Stimulated activated CD4-positive, alpha-beta T cell treated with anti-CD3 and anti-CD28 coated beads, Interleukin-2, amount 100 ng/mL, for 24 hours (primary cell): Measurements from ENCODE around the gene TMEM247.

ENCODE experiments used
- DNase-seq, 2 donors: peaks; one replicate each; pipeline ENCODE4 v3.0.0-alpha.2; 2020

Gene TMEM247

DNA sequence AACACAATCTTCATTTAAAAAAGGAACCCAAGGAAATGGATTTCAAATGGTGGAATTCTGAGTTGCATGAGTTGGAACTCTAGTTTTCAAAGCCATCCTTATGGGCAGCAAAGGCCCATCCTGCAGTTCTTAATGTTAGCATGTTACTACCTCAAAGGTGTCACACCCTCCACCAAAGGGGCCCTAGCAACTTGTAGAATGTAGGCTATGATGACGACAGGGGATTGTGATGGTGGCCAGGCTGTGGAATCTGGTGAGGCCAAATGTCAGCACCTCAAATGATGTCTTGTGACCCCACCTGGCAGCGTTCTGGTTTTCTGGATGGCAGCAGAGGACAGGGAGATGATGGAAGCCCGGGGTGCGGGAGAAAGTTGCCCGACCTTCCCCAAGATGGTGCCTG is at the start of gene TMEM247:
Gene TMEM247, plus strand, starts transcription at position 301 of the 400 bp plus-strand sequence.
- DNase-seq, result no peak

DNA sequence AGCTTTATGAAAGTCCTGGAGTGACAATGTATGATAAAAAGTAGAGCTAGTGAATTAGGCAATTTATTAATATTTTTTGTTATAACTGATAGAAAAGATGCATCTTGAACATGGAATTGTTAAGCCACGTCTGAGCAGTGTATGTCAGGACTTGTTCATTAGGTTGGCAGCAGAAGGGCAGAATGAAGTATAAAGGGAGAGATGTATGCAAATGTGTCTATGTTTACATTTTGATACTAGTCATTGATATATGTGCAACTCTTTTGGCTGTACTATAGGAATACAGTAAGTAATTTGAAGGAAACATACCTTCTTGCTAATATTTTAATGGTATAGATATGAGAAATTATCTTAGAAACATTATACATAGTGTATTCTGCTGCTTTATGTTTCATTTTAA is 49.0 kb upstream of the TMEM247 start:
- DNase-seq, result no peak

DNA sequence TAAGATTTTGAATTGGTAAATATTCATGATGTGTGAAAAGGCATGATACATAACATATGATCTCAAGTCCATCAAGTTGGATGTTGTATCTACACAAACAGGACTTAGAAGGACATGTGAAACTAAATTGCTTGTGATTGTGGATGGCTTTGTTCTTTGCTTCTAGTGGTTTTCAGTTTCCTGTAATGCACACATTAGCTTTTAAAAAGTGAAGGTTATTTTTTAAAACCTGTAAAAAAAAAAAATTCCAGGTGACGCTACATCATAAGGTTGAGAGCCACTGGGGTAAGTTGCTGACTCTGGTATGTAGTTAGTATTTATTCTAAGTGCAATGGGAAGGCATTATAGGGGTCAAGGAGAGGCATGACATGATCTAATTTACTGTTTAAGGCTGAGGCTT is 48.4 kb upstream of the TMEM247 start:
- no peak for DNase-seq

DNA sequence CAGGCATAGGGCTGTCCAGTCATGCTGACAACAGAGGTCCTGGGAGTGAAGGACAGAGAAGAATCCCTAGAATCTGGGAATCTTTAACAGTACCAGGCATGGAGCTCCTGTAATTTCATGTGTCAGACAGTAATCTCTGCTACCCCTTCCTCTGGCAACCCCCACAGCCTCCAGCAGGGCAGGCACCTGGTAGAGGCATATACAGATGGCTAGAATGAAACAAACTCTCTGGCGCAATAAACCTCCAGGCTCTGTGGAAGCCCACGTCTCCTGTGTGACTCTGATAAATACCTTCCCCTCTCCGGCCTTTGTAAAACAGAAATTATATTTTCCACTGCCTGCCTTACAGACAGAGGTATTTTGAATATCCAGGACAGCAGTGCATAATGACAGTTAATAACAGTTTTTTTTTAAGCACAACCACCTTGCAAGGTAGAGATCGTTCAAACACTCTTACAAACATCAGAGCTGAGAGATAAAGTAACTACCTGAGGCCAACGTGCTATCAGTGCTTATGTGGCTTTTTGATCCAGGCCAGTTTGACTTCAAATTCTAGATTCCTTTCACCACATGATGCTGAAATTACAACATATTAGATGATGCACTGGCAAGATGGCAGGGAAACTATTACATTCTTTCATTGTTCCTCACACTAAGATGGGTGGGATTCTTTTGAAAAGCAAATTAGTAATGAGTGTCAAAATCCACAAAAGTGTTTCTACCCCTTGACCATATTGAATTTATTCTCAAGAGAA is 47.7 kb upstream of the TMEM247 start:
- no peak for DNase-seq

DNA sequence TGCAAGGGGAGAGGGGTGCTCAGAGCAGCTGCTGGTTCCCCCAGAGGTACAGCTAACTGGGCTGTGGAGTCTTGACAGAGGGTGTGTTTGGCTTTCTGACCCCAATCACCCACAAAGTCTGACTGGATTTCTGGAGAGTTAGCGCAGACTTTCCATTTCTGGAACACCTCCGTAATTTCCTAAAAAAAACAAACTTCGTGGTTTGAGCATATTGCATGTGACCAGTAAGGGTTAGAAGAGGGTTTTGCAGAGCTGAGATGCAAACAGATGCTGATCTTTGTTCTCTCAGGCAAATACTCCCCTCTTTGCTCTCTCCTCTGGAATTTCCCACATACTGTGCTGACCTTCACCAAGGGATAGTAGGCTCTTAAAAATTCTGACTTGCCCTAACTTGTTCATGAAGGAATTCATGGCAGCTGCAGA is 44.5 kb upstream of the TMEM247 start:
- no peak for DNase-seq

DNA sequence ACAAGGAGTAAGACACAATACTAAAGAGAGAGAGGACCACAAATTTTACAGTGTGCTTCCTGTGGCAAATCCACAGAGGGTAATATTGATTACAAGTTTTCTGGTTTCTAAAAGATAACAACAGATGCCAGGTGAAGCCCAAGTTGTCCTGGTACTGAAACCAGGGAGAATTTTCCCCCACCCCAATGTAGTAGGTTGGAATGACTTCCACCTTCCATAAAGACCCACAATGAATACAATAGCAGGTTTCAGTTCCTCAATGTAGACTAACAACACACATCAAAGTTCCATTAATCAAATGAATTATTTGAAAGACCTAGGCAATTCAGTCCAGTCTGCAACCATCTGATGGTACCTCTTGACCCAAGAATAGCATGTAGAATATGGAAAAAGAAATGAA is 44.0 kb upstream of the TMEM247 start:
- no peak for DNase-seq

DNA sequence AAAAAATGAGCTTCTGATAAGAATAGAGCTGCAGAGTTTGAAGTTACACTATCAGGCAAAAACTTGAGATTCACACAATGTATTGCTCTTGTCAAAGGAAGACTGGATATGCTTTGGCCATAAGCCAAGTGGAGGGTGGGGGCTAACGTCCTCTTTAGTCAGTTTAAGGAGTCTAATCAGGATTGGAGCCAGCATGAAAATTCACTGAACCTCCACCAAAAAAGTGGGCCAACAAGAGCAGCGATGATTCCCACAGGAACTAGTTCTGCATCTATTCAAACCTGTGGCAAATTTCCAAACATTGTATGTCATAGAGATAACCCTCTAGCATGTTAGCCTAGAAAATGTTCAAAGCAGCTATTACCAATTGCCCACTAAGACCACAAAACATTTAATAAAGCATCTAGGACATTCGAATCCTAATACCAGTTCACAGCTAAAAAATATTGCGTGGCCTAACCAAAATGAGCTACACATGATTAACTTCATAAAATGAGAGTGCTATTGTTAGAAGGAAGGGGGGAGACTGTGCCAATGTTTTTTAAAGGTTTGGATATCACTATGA is 43.5 kb upstream of the TMEM247 start:
- no peak for DNase-seq

DNA sequence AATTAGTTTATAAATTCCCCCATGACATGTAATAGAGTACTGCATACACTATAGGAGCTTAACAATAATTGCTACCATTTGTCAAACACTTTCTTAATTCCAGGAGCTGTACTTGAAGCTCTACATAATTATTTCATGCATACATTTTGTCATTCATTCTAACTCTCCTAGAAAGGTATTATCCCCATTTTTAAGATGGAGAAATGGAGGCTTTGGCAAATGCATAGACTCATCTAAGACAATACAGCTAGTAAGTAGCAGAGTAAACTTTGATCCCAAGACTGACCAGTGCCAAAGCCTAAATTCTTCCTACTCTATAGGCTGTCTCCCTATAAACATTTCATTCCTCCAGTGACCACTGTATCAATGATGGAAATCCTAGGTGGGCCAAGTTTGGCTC is 42.6 kb upstream of the TMEM247 start:
- no peak for DNase-seq

DNA sequence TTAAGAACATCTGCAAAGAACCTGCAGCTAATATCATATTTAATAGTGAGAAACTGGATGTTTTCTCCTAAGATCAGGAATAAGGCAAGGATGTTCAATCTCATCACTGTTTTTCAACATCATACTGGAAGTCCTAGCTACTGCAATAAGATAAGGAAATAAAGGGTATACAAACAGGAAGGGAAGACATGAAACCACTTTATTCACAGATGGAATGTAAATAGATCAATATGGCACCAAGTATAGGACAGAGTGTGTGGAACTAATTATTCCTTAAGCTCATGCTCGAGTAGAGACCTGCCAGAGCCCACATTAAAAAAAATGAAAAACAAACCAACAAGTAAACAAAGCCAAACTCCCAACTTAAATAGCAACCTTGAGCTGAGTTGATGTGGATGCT is 41.3 kb upstream of the TMEM247 start:
- no peak for DNase-seq

DNA sequence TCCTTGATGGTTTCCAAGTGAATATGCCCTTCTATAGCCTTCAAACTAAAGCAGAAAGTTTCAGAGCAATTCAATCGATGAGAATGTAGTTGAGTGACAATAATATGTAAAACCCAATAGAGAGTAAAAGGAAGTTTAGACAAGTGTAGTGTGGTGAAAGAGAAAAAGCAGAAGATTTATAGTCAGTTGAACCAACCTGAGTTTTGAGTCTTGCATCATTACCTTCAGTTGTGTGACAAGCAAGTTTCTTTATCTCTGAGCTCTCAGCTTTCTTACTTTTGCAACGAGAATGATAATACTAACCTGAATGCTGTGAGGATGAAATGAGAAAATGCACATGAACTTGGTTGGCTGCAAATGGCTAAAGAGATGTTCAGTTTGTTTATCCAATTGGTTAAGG is 40.6 kb upstream of the TMEM247 start:
- DNase-seq, result no peak

DNA sequence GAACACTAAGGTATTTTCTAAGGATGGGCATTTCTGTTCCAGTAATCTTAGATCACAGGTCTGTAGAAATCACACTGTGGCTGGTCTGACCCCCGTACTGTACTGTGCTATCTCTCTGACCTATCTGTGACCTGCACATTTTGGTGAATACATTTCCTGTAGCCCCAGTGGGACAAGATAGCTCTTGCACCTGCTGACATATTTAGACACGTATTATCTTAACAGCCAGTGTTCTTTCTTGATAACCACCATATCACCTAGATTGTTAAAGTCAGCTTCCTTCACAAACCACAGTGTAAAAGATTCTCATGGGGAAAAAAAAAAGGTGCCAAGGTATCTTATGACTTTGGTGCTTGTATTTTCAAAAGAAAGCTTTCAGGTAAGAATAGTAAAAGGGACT is 39.8 kb upstream of the TMEM247 start:
- no peak for DNase-seq

DNA sequence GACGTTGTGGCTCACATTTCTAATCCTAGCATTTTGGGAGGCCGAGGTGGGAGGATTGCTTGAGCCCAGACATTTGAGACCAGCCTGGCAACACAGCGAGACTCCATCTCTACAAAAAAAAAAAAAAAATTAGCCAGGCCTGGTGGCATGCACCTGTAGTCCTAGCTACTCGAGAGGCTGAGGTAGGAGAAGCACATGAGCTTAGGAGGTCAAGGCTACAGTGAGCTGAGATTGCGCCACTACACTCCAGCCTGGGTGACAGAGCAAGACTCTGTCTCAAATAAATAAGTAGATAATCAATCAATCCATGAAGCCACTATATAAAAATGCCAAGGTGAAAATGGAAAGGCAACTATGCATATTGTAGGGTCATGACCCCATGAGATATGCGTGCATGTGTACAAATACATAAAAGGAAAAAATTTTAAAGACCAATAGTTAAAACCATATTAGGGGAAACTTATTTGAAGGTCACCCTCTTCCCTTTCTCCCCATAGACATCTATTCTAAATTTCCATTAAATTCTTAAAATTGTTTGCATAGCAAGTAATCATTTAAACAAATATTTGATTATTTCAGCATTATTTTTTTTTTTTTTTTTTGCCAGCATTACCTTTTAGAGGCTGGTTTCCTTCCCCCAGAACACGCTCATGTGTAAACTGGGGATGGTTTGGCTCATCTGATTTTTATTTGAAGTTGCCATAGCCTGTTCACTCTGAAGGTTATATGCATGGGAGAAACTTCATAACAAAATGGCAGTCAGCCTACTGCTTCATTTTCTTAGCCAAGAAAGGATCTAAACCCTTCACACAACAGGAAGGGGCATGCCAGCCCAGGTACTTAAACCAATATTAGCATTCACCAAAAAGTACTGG is 37.3 kb upstream of the TMEM247 start:
- no peak for DNase-seq

DNA sequence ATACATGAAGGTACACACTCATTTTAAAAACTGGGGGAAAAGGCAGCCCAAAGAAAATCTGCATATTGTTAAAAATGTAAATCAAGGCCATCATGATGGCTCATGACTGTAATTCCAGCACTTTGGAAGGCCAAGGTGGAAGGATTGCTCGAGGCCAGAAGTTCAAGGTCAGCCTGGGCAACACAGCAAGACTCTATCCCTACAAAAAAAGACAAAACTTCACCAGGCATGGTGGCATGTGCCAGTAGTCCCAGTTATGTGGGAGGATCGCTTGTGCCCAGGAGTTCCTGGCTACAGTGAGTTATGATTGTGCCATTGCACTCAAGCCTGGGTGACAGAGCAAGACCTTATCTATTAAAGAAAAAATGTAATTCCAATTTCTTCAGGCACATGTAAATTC is 34.6 kb upstream of the TMEM247 start:
- DNase-seq, result no peak

DNA sequence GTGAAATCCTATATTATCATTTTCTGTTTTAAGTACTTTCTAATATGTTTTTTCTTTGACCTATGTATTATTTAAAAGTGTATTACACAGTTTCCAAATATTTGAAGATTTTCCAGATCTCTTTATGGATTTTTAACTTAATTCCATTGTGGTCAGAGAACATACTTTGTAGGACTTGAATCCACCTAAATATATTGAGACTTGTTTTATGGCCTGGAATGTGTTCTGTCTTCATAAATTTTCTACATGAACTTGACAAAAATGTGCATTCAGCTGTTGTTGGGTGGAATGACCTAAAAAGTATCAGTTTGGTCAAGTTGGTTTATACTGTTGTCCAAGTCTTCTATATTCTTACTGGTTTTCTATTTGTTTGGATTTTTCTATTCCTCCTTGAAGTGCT is 33.8 kb upstream of the TMEM247 start:
- no peak for DNase-seq

DNA sequence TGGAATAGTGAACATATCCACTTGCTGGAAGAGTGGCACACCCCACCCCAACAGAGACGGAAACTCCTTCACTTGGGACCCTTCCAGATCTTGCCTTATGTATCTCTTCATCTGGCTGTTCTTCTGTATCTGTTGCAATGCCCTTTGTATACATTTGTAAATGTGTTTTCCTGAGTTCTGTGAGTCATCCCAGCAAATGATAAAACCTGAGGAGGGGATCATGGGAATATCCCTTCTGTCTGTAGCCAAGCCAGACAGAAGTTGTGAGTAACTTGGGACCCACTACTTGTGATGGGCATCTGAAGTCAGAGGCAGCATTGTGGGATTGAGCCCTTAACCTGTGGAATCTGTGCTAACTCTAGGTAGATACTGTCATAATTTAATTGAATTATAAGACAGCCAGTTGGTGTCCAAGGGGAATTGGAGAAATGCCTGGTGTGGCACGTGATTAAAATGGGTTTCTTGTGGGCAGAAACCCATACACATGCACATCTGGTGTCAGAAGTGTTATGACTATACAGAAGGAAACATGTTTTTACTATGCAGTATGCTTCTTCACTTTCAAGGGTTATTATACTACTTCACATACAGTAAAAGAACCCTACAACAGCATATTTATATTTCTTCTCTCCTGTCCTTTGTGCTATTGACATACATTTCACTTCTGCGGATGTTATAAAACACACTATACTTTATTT is 32.3 kb upstream of the TMEM247 start:
- no peak for DNase-seq

DNA sequence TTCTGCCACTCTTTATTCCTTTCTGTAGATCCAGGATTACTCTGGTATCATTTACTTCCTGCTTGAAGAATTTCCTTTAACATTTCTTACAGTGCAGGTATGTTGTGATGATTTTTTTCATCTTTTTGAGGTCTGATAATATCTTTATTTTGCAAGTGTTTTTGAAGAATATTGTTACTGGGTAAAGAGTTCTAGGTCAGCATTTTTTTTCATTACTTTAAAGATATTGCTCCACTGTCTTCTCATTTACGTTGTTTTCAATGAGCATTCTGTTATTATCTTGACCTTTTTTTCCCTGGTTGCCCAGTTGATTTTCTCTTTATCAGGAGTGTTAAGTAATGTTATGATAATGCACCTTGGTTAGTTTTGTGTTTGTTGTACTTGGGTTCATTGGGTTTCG is 31.7 kb upstream of the TMEM247 start:
- no peak for DNase-seq

DNA sequence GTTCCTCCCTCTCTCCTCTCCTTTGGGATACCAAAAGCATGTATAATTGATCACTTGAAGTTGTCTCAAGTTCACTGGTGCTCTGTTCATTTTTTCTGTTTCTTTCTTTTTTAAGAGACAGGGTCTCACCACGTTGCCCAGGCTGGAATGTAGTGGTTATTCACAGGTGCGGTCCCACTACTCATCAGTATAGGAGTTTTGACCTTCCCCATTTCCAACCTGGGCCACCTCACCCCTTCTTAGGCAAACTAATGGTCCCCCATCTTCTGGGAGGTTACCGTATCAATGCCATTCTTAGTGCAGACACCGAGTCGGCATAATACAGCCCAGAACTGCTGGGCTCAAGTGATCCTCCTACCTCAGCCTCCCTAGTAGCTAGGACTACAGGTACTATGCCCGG is 31.3 kb upstream of the TMEM247 start:
- no peak for DNase-seq

DNA sequence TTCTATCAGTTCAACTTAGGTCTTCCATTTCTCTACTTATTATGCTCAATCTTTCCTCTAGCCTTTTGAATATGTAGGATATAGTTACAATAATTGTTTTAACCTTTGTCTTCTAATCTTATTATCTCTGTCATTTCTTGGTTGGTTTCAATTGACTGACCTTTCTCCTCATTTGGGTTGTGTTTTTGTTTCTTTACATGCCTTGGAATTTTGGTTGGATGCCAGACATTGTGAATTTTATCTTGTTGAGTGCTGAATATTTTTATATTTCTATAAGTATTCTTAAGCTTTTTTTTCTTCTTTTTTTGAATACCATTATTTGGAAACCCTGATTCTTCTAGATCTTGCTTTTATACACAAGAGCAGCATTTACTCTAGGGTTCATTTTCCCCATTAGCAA is 30.7 kb upstream of the TMEM247 start:
- no peak for DNase-seq

DNA sequence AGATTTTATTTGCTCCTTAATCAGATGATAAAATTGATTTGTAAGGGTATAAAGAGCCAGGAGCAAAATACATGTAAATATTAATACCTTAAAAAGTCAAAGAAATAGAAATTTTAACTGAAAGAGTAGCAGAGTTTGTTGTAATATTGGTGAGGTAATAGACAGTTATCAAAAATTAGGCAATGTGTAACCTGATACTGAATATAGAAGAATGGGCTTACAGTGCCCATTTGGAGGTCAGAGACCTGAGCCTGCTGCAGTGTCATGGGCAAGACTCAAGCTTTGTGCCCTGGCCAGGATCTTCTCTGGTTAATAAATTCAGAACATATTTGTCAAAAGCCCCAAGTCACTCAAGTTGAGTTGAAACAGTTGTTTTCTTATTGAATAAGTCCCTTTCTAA is 29.7 kb upstream of the TMEM247 start:
- DNase-seq, result no peak

DNA sequence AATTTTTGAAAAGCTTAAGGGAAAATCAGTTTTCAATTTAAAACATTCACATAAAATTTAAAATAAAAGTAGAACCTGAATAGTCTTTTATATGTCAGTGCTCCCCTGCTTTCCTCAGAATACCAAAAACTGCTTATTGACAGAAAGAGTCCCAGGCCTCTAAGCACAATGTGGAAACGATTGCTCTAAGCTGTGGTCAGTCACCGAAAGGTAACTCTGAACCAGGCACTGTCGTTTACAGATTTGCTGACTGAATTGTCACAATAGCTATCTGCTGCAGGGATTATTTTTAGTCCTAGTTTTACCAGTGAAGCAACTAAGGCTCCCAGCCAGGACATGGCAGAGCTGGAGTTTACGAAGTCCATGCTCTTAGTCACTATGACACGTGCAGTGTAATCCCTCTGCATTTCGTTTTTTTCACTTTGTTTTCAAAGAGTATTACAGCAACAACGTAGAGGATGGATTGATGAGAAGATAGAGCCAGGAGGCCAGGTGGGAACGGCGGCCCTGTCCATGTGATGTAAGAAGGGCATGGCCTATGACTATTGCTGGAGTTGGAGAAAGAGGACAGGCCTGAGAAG is 28.1 kb upstream of the TMEM247 start:
- no peak for DNase-seq

DNA sequence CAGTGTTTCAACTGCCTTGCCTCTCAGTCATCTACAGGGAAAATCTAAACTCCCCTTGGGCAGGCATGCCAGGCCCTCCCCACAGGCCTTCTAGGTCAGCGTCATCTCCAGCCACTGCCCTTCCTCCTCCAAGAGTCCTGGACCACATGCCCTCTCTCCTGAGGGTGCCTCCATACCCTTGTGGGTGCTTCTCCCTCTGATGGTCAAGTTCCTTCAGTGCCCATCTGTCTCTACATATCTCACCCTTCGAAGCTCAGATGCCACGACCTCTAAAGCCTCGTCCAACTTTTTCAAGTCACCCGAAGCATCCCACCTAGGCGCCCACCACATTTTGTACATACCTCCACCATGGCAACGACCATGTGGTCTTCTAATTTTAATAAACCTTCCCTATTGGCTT is 22.6 kb upstream of the TMEM247 start:
- DNase-seq, result no peak

DNA sequence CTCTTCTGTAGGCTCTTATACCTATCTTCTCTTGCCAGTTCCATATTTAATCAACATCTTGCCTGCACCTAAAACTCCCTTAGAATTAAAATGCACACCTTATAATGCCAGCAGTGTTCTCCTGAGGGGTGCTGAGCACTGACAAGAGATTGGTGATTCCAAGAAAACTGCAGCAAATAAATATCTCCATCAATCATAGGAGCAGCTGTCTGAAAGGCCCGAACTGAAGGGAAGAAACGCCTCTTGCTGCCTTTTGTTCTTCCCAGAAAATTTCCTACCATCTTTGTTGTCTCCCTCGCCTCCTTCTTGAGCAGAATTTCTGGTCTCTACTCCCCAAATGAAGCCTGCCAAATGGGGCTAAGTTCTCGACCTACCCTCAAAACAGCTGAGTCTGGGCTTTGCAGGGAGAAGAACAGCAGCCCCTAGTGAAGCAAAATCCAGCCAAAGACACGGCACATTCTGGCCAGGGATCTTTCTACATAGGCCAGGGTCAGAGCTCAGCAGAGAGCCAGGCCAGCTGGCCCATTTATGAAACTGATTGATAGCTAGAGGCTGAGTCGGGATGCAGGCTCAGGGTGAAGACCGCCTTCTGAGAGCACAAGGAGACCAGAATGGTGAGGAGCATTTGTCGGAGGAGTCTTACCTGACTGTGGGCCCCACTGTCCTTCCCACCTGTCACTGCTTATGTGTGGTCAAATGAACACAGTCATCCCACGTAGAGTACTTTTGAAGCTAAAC is 20.4 kb upstream of the TMEM247 start:
- no peak for DNase-seq
